ENCODE results near the gene TEX28. TPM values are rescaled to one million over a fixed set of nuclear protein-coding genes. Genes with fewer than 3 reads are reported as not detected.
"Not testable (repeated sequence)": the region's sequence is repeated elsewhere in the genome, so short reads cannot be mapped to it uniquely, and the experiment has no call there.

Gene TEX28
- total RNA-seq, 3 donors from 2014 or later, result not detected

DNA sequence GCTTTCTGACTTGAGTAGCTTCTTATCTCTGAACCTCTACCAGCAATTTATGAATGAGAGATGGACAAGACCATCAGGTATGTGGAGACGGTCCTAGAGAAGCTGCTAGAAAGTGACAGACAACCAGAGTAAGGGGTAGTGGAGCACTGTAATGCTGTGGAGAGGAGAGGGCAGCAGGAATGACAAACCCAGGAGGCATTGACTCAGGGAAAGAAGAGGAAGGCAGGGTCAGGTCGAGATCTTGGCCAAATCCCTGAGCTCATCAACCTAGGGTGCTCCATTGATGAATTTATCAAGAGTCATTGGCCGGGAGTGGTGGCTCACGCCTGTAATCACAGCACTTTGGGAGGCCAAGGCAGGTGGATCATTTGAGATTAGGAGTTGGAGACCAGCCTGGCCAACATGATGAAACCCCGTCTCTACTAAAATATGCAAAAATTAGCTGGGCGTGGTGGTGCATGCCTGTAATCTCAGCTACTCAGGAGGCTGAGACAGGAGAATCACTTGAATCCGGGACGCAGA, 54.9 kb downstream of the TEX28 start:
- not testable (repeated sequence) for H3K9me3 Mint-ChIP-seq; DNase-seq; ATAC-seq; H3K27me3 Mint-ChIP-seq (ENCODE audit: low read depth); H3K4me1 Mint-ChIP-seq (ENCODE audit: low read depth); H3K4me3 Mint-ChIP-seq; H3K36me3 Mint-ChIP-seq (ENCODE audit: insufficient read depth)

DNA sequence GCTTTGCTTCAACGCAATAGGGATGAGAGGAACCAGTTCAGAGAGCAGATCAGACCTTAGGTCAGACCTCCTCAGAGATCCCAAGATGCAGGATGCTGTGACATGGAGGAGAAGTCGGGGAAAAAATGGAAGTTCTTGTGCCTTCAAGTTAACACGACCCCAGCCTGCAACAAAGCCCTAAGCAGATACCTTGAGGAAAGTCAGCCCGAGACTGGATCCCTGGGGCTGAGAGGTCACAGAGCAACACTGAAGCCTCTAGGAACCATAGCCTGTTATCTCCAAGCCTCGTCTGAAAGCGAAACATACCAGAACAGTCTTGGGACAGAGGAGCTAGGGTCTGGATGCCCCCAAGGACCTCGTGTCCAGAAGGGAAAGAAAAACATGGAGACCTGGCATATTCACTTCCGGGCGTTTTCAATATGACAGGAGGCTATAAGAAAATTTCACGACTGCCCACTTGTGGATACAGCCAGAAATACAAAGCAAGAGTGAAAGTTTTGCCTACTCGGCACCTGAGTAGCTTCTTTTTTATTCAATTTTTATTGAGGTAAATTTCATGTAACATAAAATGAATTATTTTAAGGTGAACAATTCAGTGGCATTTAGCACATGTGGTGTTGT, 55.9 kb downstream of the TEX28 start:
- H3K9me3 Mint-ChIP-seq; ATAC-seq; H3K36me3 Mint-ChIP-seq (ENCODE audit: insufficient read depth); H3K27me3 Mint-ChIP-seq (ENCODE audit: low read depth); H3K4me1 Mint-ChIP-seq (ENCODE audit: low read depth); H3K4me3 Mint-ChIP-seq; DNase-seq: not testable (repeated sequence)

DNA sequence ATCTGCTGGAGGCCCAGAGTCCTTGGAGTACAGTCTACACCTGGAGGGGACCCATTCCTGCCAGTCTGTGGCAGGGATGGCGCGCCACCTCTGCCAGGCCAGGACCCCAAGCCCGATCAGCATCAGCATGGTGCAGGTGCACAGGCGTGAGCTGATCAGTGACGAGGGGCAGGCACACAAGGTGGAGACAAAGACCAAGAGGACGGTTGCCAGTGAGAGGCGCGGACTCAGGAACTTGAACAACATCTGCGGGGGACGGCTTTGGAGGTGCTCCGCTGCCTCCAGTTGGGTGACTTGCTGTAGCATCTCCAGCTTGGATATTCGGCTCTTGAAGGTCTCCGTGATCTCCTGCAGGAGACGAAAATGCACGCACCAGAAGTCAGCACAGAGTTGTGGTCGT, 61.3 kb downstream of the TEX28 start:
- H3K27me3 Mint-ChIP-seq (ENCODE audit: low read depth); H3K4me3 Mint-ChIP-seq; H3K36me3 Mint-ChIP-seq (ENCODE audit: insufficient read depth); DNase-seq; H3K4me1 Mint-ChIP-seq (ENCODE audit: low read depth); H3K9me3 Mint-ChIP-seq; ATAC-seq: not testable (repeated sequence)

- not testable (repeated sequence) for H3K27me3 Mint-ChIP-seq (ENCODE audit: low read depth); H3K9me3 Mint-ChIP-seq
Measured at GRCh38 chrX:154231443-154231842, 63.5 kb downstream of the TEX28 start.

GRCh38 chrX:154226706-154227105, 68.2 kb downstream of the TEX28 start:
- H3K4me1 Mint-ChIP-seq (ENCODE audit: low read depth); H3K9me3 Mint-ChIP-seq; ATAC-seq; H3K4me3 Mint-ChIP-seq; H3K36me3 Mint-ChIP-seq (ENCODE audit: insufficient read depth); DNase-seq; H3K27me3 Mint-ChIP-seq (ENCODE audit: low read depth): not testable (repeated sequence)

More at GRCh38 chrX:154231443-154231842, 63.5 kb downstream of the TEX28 start:
- H3K4me1 Mint-ChIP-seq (ENCODE audit: low read depth); ATAC-seq; DNase-seq; H3K36me3 Mint-ChIP-seq (ENCODE audit: insufficient read depth); H3K4me3 Mint-ChIP-seq: not testable (repeated sequence)

- H3K36me3 Mint-ChIP-seq (ENCODE audit: insufficient read depth); H3K4me3 Mint-ChIP-seq; H3K4me1 Mint-ChIP-seq (ENCODE audit: low read depth); DNase-seq; H3K9me3 Mint-ChIP-seq; H3K27me3 Mint-ChIP-seq (ENCODE audit: low read depth); ATAC-seq: not testable (repeated sequence)
Measured at GRCh38 chrX:154225292-154225691, 69.6 kb downstream of the TEX28 start.

Other genes with a start within 250 kb of the TEX28 start
- gene MECP2, start 197.4 kb downstream of the TEX28 start, total RNA-seq, result 10 to 100 TPM; 42.6 to 46.7 (median 45.7) TPM
- not detected for gene OPN1LW, start 150.9 kb downstream of the TEX28 start, total RNA-seq
- not detected for gene OPN1MW, start 112.5 kb downstream of the TEX28 start, total RNA-seq
- not detected for gene OPN1MW2, start 75.4 kb downstream of the TEX28 start, total RNA-seq
- gene OPN1MW3, start 37.5 kb downstream of the TEX28 start, total RNA-seq, result not detected
- gene TKTL1, start 671 bp upstream of the TEX28 start, total RNA-seq, result not detected
- gene FLNA, start 79.5 kb upstream of the TEX28 start, total RNA-seq, result 100 to 1,000 TPM; 765 to 924 (median 866) TPM
- gene EMD, start 84.2 kb upstream of the TEX28 start, total RNA-seq, result 100 to 1,000 TPM; 107 to 113 (median 111) TPM
- 1,000 to 10,000 TPM; 3,297 to 3,503 (median 3,452) TPM for gene RPL10, start 103.3 kb upstream of the TEX28 start, total RNA-seq
- 1 to 10 TPM; 4.0 to 7.3 (median 5.1) TPM for gene DNASE1L1, start 114.1 kb upstream of the TEX28 start, total RNA-seq
- gene TAFAZZIN, start 116.4 kb upstream of the TEX28 start, total RNA-seq, result 10 to 100 TPM; 37.9 to 39.3 (median 38.2) TPM
- gene ATP6AP1, start 133.6 kb upstream of the TEX28 start, total RNA-seq, result 10 to 100 TPM; 33.7 to 42.2 (median 40.8) TPM
- 100 to 1,000 TPM; 107 to 126 (median 116) TPM for gene GDI1, start 142.0 kb upstream of the TEX28 start, total RNA-seq
- gene FAM50A, start 149.0 kb upstream of the TEX28 start, total RNA-seq, result 10 to 100 TPM; 60.2 to 61.9 (median 61.6) TPM
- gene PLXNA3, start 163.2 kb upstream of the TEX28 start, total RNA-seq, result 10 to 100 TPM; 26.6 to 33.8 (median 27.6) TPM
- 10 to 100 TPM; 76.1 to 89.9 (median 88.1) TPM for gene LAGE3, start 184.2 kb upstream of the TEX28 start, total RNA-seq
- 10 to 100 TPM; 51.5 to 63.2 (median 59.1) TPM for gene UBL4A, start 191.5 kb upstream of the TEX28 start, total RNA-seq
- gene SLC10A3, start 195.5 kb upstream of the TEX28 start, total RNA-seq, result 10 to 100 TPM; 31.3 to 32.0 (median 31.9) TPM
- gene FAM3A, start 221.1 kb upstream of the TEX28 start, total RNA-seq, result 10 to 100 TPM; 30.4 to 40.7 (median 30.8) TPM

Measured in activated T-cell treated with anti-CD3 and anti-CD28 coated beads, Interleukin-2, amount 50 U/mL, for 4 hours (primary cell).